ENCODE measurements around the gene DACH1.

Gene DACH1

DNA sequence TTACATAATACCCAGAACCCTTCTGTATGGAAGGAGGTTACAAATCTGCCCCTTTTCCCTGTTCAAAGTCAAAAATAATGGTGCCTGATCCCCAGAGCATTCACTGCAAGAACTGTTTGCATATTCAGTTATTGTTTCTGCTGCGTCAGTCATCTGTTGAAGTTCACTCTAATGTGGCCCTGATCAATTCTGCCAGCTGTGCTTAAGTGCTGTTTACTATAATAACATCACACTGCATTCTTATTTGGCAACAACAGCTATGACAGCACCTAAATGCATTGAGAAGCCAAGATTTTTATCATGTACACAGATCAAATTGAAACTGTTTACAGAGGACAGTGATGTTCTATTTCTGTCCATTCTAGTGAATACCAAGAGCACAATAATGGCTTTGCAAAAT, 115.9 kb downstream of the DACH1 start:
- TF ChIP-seq, protein P1, sequence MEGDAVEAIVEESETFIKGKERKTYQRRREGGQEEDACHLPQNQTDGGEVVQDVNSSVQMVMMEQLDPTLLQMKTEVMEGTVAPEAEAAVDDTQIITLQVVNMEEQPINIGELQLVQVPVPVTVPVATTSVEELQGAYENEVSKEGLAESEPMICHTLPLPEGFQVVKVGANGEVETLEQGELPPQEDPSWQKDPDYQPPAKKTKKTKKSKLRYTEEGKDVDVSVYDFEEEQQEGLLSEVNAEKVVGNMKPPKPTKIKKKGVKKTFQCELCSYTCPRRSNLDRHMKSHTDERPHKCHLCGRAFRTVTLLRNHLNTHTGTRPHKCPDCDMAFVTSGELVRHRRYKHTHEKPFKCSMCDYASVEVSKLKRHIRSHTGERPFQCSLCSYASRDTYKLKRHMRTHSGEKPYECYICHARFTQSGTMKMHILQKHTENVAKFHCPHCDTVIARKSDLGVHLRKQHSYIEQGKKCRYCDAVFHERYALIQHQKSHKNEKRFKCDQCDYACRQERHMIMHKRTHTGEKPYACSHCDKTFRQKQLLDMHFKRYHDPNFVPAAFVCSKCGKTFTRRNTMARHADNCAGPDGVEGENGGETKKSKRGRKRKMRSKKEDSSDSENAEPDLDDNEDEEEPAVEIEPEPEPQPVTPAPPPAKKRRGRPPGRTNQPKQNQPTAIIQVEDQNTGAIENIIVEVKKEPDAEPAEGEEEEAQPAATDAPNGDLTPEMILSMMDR (conservative IDR thresholded peaks at IDR 0.05; ENCODE audit: low read depth, low read length): no peak
- H3K4me3 ChIP-seq (ENCODE audit: low read depth, low read length): no peak overlapping the region
- DNase-seq (ENCODE audit: low read depth): no peak

DNA sequence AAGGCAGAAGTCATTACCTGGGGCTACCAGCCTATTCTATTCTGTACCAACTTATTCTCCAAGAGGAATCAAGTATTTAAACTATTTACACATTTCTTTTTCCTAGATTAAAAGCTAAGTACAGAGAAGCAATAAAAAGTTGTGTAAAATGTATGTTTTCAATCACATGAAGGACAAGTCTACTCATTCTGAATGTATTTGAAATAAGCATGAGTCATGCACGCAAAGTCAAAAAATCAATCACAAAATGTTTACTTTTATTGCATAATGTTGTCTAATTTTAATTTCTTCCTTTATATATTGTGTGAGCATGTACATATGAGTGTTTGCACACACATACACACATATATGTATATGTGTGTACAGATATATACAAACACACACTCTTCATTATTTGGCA, 136.7 kb downstream of the DACH1 start:
- DNase-seq (ENCODE audit: low read depth): no peak
- no peak overlapping the region for H3K4me3 ChIP-seq (ENCODE audit: low read depth, low read length)
- TF ChIP-seq, protein P1 (conservative IDR thresholded peaks at IDR 0.05; ENCODE audit: low read depth, low read length): no peak

DNA sequence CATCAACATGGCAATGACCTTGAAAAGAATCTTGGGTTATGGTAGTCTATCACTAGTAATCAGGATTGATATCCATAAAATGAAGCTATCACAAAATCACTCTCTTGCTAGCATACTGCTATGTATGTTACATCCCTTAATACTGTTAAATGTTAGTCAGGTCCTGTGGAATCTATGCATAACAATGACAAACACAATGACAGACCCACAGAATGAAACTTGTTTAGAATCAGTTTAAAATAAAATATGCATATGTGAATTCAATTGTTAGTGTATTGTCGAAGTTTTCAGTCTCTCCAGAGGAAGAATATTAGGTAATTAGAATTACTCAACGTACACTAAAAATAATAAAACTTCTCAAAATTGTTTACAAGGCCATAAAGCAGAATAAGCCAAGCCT, 137.6 kb downstream of the DACH1 start:
- no peak for DNase-seq (ENCODE audit: low read depth)
- TF ChIP-seq, protein P1 (conservative IDR thresholded peaks at IDR 0.05; ENCODE audit: low read depth, low read length): no peak
- no peak overlapping the region for H3K4me3 ChIP-seq (ENCODE audit: low read depth, low read length)

DNA sequence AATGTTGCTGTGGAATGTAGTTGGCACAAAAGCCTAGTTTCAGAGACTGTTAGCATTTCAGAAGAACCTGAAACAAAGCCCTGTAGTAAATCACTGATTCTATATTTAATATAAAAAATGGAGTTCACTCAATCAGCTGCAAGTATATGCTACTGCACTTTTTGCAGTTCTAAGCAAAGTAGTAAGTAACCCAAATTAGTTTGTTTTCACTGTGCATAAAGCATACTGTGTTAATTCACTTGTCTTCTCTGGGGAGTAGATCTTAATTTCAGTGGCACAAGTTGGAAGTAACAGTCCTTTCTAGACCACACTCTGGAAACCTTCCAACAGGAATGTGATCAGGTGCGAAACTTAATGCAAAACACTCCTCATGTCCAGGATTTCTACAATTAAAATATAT, 139.3 kb downstream of the DACH1 start:
- H3K4me3 ChIP-seq (ENCODE audit: low read depth, low read length): no peak overlapping the region
- DNase-seq (ENCODE audit: low read depth): no peak
- TF ChIP-seq, protein P1 (conservative IDR thresholded peaks at IDR 0.05; ENCODE audit: low read depth, low read length): no peak

DNA sequence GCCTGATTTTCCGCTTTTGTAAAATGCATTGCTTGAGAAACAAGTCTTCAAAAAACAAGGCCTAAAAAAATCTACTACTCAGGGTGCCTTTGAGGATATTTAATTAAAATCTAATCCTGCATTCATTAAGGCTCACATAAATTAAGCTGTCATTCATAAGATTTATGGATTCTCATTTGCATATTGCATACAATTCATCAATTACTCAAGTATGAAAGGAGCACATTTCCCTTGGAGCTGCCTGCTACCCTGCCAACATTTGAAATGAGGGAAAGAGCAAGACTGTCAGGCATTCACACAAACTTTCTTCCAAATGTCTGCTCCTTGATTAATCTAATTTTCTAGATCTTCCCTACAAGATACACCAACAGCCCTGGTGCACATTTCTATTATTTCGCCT, 140.0 kb downstream of the DACH1 start:
- no peak for DNase-seq (ENCODE audit: low read depth)
- TF ChIP-seq, protein P1 (conservative IDR thresholded peaks at IDR 0.05; ENCODE audit: low read depth, low read length): no peak
- H3K4me3 ChIP-seq (ENCODE audit: low read depth, low read length): no peak overlapping the region

DNA sequence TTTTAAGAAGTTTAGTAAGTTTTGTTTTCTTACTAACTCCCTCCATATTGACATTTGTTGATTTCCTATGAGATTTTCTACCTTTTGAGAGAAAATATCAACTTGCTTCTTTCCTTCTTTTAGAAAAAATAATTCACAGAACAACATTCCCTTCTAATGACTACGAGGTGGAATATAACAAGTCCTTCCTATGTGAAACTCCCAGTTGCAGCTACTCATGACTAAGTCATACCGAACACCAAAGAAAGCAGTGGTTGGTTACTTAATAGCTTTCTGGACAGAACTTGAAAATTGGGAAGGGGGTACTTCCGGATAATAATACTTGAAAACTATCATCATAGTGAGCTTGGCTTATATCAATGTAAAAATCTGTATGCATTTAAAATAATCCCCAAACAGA, 144.8 kb downstream of the DACH1 start:
- TF ChIP-seq, protein P1 (conservative IDR thresholded peaks at IDR 0.05; ENCODE audit: low read depth, low read length): no peak
- DNase-seq (ENCODE audit: low read depth): peak; percentile 19

DNA sequence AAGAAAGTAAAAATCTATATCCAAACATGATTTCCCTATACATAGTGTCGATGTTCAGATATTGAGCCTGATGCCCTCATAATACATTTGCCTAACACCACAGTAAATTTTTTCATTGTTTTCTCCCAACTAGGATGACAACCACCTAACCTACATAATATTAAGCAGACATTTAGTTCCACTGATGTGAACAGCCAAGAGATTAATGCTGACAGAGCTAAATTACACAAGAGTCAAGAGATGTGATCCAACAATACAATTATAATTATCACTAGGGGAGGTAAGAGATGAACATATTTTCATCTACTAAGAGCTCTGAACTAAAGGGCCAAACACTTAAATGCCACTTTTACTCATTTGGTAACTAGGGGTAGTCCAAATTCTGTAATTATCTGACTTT, 145.9 kb downstream of the DACH1 start:
- TF ChIP-seq, protein P1 (conservative IDR thresholded peaks at IDR 0.05; ENCODE audit: low read depth, low read length): no peak
- no peak overlapping the region for H3K4me3 ChIP-seq (ENCODE audit: low read depth, low read length)
- DNase-seq (ENCODE audit: low read depth): no peak

More for the DNA sequence above, 144.8 kb downstream of the DACH1 start:
- no peak overlapping the region for H3K4me3 ChIP-seq (ENCODE audit: low read depth, low read length)
